Measurements from ENCODE around the gene RDH12.
"Not testable (repeated sequence)": the region's sequence is repeated elsewhere in the genome, so short reads cannot be mapped to it uniquely, and the experiment has no call there.

The RDH12 gene

GRCh38 chr14:67701492-67701891, at the start of gene RDH12:
RDH12 (plus strand) TSS chr14:67701886; CDS start chr14:67722643, 20,757 bp downstream.
- not testable (repeated sequence) for DNase-seq

GRCh38 chr14:67652189-67652588, 49.5 kb upstream of the RDH12 start:
- no peak for DNase-seq

GRCh38 chr14:67653651-67654280, 47.9 kb upstream of the RDH12 start:
- no peak for DNase-seq

GRCh38 chr14:67663633-67664032, 38.1 kb upstream of the RDH12 start:
- DNase-seq: no peak

GRCh38 chr14:67665868-67666267, 35.8 kb upstream of the RDH12 start:
- DNase-seq: no peak

GRCh38 chr14:67666750-67667449, 34.8 kb upstream of the RDH12 start:
- DNase-seq: peak; percentile 11

GRCh38 chr14:67668559-67668958, 33.1 kb upstream of the RDH12 start:
- no peak for DNase-seq

- DNase-seq: no peak
These were observed 28.2 kb upstream of the RDH12 start for GRCh38 chr14:67673451-67673850.

GRCh38 chr14:67674139-67674479, 27.6 kb upstream of the RDH12 start:
- peak; percentile 49 for DNase-seq

- DNase-seq: peak; percentile 81
These were observed 27.0 kb upstream of the RDH12 start, which contains the start of gene VTI1B for GRCh38 chr14:67674480-67675218. VTI1B (minus strand) TSS chr14:67674632; CDS start chr14:67674489, 143 bp downstream.

- DNase-seq: no peak
These were observed 26.5 kb upstream of the RDH12 start for GRCh38 chr14:67675219-67675582.

GRCh38 chr14:67679006-67679405, 22.7 kb upstream of the RDH12 start:
- no peak for DNase-seq

GRCh38 chr14:67680121-67680602, 21.5 kb upstream of the RDH12 start:
- DNase-seq: no peak

GRCh38 chr14:67680941-67681340, 20.7 kb upstream of the RDH12 start:
- DNase-seq: no peak

GRCh38 chr14:67683842-67684241, 17.8 kb upstream of the RDH12 start:
- no peak for DNase-seq

GRCh38 chr14:67690011-67690410, 11.7 kb upstream of the RDH12 start:
- no peak for DNase-seq

GRCh38 chr14:67694791-67695393, 6.8 kb upstream of the RDH12 start:
- peak; percentile 90 for DNase-seq

GRCh38 chr14:67695394-67695949, 6.2 kb upstream of the RDH12 start, which contains the start of gene RDH11:
RDH11 (minus strand) TSS chr14:67695764; CDS start chr14:67695703, 61 bp downstream.
- peak; percentile 93 for DNase-seq

GRCh38 chr14:67697006-67697405, 4.7 kb upstream of the RDH12 start:
- DNase-seq: no peak

- no peak for DNase-seq
These were observed 3.5 kb upstream of the RDH12 start for GRCh38 chr14:67698179-67698578.

- no peak for DNase-seq
These were observed 2.3 kb downstream of the RDH12 start for GRCh38 chr14:67703997-67704396.

GRCh38 chr14:67704484-67705089, 2.9 kb downstream of the RDH12 start:
- peak; percentile 69 for DNase-seq

Data from DMS79 (cell line).